ENCODE results near the gene NDUFS8. TPM values are rescaled to one million over a fixed set of nuclear protein-coding genes. Genes with fewer than 3 reads are reported as not detected.

The NDUFS8 gene
- total RNA-seq, 4 donors from 2014 or later, result 155 to 226 (median 188) TPM

DNA sequence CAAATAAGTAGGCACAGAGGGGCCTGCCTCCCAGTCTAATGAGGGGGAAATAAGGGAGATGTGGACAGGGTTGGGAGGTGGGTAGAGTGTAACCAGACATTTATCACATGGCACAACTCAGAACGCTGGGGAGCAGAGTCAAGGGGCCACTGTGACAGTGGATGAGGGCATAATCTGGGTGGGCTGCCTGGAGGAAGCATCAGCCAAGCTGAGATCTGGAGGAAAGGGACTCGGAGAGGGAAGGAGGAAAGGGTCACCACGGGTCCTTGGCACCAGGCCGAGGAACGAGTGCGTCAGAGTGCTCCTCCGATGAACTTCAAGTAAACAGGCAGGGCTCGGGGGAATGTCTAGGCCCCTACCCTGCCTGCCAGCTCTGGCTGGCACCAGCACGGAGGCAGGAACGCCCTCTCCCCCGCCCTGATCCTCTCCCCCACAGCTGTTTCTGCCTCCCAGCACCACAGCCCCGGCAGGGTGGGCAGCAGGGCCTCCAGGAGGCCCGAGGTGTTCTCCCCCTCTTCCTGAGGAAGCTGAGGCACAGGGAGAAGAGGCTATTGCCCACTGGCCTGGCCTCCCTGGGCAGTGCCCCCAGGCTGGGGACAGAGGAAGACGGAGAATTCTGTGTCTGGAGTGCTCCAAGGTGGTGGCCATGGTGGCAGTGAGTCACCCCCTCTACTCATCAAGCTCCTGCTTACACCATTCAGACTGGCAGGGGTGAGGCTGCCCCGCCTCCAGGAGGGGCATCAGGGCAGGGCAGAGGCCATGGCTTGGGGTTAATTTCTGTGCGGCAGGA lies 16.1 kb upstream of the NDUFS8 start:
- Histone ChIP-seq H3K27ac (peak overlapping the region; percentile 48 to 95 (median 58)), H3K27me3 (no peaks in the 10 kb centered on the region), H3K4me1 (peaks cover 32 to 47% (median 37%) of the 10 kb centered on the region in 4 donors), H3K9me3 (no peaks in the 10 kb centered on the region), H3K36me3 (no peaks in the 10 kb centered on the region), H3K4me3 (no peak overlapping the region)
- TF ChIP-seq CTCF (IDR thresholded peaks at IDR 0.05), result no peak
- TF ChIP-seq POLR2A (IDR thresholded peaks at IDR 0.05), result peak; percentile 49
- TF ChIP-seq POLR2AphosphoS5 (IDR thresholded peaks at IDR 0.05), result peak in 2 of 3 donors; percentile 6 to 32
- no peak for TF ChIP-seq EP300 (IDR thresholded peaks at IDR 0.05; ENCODE audit: low read depth)
- in situ Hi-C loops (cut with MboI; ENCODE audit: low pct_ligation_motif_present in 1 of 4, low pct_unique_long_range_greater_than_20kb in 1 of 4, low sequenced_read_pairs in 3 of 4) (no loop called here), intact Hi-C loops (cut with DNase I; ENCODE audit: low total_unique reads) (no loop called here)
- peak; percentile 80 for DNase-seq
- 33 to 34% methylated on average over 1 to 16 of the region's 16 CpGs for WGBS, 2 donors (ENCODE audit: low coverage in 1 of 2)

DNA sequence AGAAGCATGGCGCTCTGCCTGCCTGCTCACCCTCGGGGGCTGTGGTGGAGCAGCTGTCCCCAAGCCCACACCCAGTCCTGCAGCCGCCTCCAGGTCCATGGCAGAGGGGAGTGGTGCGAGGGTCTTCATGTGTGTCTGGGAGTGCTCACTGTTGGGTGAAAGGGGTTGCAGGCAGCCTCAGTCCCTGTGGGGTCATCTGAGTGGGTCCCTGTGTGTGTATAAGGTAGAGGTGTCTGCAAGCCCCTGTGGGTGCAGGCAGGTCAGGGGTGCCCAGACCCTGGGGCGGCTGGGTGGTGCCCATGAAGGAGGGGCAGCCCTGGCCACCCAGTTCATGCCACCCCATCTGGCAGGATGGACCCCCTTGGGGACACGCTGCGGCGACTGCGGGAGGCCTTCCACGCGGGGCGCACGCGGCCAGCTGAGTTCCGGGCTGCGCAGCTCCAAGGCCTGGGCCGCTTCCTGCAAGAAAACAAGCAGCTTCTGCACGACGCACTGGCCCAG lies 15.5 kb upstream of the NDUFS8 start:
- H3K4me3 ChIP-seq, result no peak overlapping the region

DNA sequence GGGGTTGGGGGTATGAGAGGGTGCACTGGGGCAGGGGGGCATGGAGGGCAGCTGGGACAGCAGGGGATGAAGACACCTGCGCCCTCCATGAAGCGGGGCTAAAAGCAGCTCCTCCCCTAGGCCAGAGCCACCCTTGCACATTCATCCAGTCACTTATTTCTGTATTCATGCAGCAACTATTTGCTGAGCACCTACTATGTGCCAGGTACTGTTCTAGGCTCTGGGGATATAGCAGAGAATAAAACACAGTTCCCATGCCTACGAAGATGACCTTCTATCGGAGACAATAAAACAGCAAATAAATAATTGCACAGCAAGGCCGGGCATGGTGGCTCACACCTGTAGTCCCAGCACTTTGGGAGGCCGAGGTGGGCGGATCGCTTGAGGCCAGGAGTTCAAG lies 15.0 kb upstream of the NDUFS8 start:
- Histone ChIP-seq H3K27me3 (no peaks in the 10 kb centered on the region), H3K4me1 (peaks cover 21 to 36% (median 25%) of the 10 kb centered on the region in 4 donors), H3K27ac (no peak overlapping the region), H3K4me3 (no peak overlapping the region), H3K36me3 (no peaks in the 10 kb centered on the region), H3K9me3 (no peaks in the 10 kb centered on the region)
- no peak for DNase-seq
- TF ChIP-seq EP300 (IDR thresholded peaks at IDR 0.05; ENCODE audit: low read depth) (no peak), POLR2AphosphoS5 (IDR thresholded peaks at IDR 0.05) (no peak), CTCF (IDR thresholded peaks at IDR 0.05) (no peak), POLR2A (IDR thresholded peaks at IDR 0.05) (no peak)
- WGBS, 2 donors (ENCODE audit: low coverage in 1 of 2), result 94 to 100% methylated on average over 7 to 8 of the region's 8 CpGs
- in situ Hi-C loops (cut with MboI; ENCODE audit: low pct_ligation_motif_present in 1 of 4, low pct_unique_long_range_greater_than_20kb in 1 of 4, low sequenced_read_pairs in 3 of 4) (no loop called here), intact Hi-C loops (cut with DNase I; ENCODE audit: low total_unique reads) (no loop called here)

More for the DNA sequence above, 15.5 kb upstream of the NDUFS8 start:
- intact Hi-C loops (cut with DNase I; ENCODE audit: low total_unique reads), result no loop called here
- Histone ChIP-seq H3K27me3 (no peaks in the 10 kb centered on the region), H3K27ac (peak overlapping the region; percentile 48 to 95 (median 58)), H3K36me3 (no peaks in the 10 kb centered on the region), H3K9me3 (no peaks in the 10 kb centered on the region), H3K4me1 (peaks cover 25 to 41% (median 30%) of the 10 kb centered on the region in 4 donors)
- TF ChIP-seq CTCF (IDR thresholded peaks at IDR 0.05) (no peak), POLR2AphosphoS5 (IDR thresholded peaks at IDR 0.05) (no peak), EP300 (IDR thresholded peaks at IDR 0.05; ENCODE audit: low read depth) (no peak), POLR2A (IDR thresholded peaks at IDR 0.05) (no peak)
- in situ Hi-C loops (cut with MboI; ENCODE audit: low pct_ligation_motif_present in 1 of 4, low pct_unique_long_range_greater_than_20kb in 1 of 4, low sequenced_read_pairs in 3 of 4), result no loop called here
- 81% methylated on average over 10 of the region's 19 CpGs; no CpG with 5 or more reads in 1 of the 2 donors for WGBS, 2 donors (ENCODE audit: low coverage in 1 of 2)
- DNase-seq, result no peak

- Histone ChIP-seq H3K4me3 (no peak overlapping the region), H3K9me3 (no peaks in the 10 kb centered on the region), H3K36me3 (no peaks in the 10 kb centered on the region), H3K27me3 (no peaks in the 10 kb centered on the region), H3K27ac (no peak overlapping the region), H3K4me1 (peaks cover 14 to 27% (median 17%) of the 10 kb centered on the region in 4 donors)
- in situ Hi-C loops (cut with MboI; ENCODE audit: low pct_ligation_motif_present in 1 of 4, low pct_unique_long_range_greater_than_20kb in 1 of 4, low sequenced_read_pairs in 3 of 4), result no loop called here
- intact Hi-C loops (cut with DNase I; ENCODE audit: low total_unique reads), result no loop called here
- WGBS, 2 donors (ENCODE audit: low coverage in 1 of 2), result 64 to 100% methylated on average over 1 to 13 of the region's 13 CpGs
- no peak for DNase-seq
- no peak for TF ChIP-seq EP300 (IDR thresholded peaks at IDR 0.05; ENCODE audit: low read depth)
- TF ChIP-seq CTCF (IDR thresholded peaks at IDR 0.05), result no peak
- TF ChIP-seq POLR2A (IDR thresholded peaks at IDR 0.05), result no peak
- no peak for TF ChIP-seq POLR2AphosphoS5 (IDR thresholded peaks at IDR 0.05)
Observed at GRCh38 chr11:68016161-68016903, 14.1 kb upstream of the NDUFS8 start.

All from transverse colon (tissue), 4 donors.